Stimulated activated CD4-positive, alpha-beta T cell treated with anti-CD3 and anti-CD28 coated beads, Interleukin-12 subunit alpha, Interleukin-12 subunit beta, amount 100 ng/mL, for 4 hours (primary cell): ENCODE results near the gene ACTL9.

Experiments
- DNase-seq: peaks from one replicate; pipeline ENCODE4 v3.0.0-alpha.2; 2020

Gene ACTL9

DNA sequence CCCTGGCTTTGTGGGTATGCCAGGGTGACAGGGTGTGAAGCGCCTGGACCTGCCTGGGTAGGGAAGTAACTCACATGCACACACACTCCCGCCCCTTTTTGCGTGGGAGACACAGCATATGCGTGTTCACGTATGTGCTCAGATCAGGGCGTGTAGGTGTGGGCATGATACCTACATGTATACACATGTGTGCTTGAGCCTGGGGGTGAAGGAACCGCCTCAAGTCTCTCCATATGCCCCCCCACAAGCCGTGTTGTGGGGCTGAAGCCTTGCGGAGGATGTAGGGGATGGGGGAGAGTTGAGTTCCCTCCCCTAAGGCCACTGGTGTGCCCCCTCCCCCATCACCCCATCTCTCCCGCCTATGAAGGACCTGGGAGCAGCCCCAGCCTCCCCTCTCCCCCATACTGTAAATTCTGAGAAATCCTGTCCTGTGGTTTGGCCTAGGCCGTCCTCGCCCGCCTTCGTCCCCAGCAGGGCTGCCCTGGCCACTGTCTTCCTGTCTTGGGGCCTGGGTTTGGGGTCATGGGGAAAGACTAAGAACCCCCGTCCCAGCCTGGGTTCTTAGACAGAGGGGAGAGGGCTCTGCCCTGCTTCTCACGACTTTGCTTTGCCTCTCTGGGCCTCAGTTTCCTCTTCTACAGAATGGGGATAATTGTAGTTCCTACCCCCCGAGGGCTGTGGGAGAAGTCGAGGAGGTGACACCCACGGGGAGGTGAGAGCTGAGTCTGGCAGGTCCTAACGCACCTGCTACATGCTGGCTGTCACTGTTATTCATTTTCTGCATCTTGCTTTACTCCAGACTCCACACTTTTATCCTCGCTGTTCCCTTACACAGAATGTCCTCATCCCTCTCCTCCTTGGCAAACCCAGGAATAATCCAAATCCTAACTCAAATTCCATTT, 14.3 kb downstream of the ACTL9 start:
- DNase-seq, result no peak

DNA sequence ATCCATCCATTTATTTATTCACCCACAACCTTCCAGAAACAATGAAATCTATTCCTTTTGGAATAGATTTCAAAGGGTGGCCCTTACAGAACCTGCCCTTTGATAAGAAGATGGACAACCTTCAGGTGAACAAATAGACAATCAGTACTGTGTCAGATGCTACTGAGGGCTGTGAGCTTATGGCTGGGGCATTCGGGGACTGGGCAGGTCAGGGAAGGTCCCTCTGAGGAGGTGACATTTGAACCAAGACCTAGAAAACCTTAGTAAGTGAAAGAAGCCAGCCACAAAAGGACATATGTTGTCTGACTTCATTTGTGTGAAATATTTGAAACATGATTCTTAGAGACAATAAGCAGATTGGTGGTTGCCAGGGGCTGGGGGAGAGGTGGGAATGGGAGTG, 15.7 kb downstream of the ACTL9 start:
- DNase-seq, result no peak

DNA sequence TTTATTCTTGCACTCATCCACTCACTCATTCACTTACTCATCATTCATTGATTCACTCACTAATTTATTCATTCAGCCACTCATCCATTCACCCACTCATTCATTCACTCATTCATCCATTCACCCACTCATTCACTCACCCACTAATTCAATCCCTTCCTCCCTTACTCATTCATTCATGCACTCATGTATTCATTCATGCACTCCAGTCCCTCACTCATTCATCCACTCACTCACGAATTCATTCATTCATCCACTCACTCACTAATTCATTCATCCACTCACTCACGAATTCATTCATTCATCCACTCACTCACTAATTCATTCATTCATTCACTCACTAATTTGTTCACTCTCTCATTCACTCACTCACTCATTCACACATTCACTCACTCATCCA, 16.1 kb downstream of the ACTL9 start:
- DNase-seq, result no peak

DNA sequence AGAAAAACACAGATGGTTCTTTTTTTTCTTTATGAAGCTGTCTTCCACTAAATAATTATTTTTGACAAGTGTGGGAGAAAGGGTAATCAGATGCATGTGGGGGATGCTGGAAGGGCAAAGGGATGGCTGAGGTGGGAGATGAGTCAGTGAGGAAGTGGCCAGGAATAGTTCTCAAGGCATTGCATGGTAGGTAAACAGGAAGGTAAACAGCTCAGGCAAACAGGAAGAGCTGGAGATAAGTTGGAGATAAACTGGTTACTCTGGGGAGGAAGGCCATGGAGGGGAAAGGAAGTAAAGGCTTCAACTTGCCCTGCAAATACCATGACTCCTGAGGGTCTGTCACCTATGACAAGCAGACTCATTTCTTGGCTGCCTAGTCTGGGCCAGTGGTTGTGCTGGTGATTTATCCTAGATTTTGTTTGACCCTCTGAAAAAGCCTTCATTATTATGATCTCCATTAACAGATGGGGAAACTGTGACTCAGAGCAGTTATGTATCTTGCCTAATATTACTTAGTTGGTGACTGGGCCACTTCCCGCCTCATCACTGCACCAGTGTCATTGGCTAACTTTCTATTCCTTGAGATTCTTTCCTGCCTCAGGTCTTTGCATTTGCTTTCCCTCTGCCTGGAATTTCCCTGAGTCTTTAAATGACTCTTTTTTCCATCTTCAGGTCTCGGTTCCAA, 17.1 kb downstream of the ACTL9 start:
- DNase-seq, result no peak

DNA sequence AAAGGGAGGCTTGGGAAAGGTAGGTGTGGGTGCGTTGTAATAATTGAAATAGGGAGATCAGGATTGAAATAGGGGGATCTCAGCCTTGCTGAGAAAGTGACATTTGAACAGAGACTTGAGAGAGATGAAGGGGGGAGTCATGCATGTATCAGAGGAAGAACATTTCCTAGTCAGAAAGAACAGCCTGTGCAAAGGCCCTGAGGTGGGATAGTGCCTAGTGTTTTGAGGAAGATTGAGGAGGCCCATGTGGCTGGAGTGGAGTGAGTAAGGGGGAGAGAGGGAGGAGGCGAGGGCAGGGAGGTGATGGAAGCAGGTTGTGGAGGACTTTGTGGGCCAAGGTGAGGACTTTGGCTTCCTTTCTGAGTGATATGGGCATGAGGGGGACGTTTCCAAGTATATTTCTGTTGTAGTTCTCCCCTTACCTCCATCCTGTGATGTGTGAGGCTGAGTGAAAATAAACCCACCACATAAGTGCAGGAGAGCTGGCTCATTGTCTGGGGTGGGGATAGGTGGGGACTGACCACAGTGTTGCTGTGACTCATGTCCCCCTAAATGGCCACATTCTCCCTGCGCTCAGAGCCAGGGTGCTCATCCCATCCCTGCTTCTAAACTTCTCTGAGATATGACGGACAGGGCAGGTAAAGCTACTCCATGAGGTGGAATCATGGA, 17.8 kb downstream of the ACTL9 start:
- DNase-seq, result no peak

DNA sequence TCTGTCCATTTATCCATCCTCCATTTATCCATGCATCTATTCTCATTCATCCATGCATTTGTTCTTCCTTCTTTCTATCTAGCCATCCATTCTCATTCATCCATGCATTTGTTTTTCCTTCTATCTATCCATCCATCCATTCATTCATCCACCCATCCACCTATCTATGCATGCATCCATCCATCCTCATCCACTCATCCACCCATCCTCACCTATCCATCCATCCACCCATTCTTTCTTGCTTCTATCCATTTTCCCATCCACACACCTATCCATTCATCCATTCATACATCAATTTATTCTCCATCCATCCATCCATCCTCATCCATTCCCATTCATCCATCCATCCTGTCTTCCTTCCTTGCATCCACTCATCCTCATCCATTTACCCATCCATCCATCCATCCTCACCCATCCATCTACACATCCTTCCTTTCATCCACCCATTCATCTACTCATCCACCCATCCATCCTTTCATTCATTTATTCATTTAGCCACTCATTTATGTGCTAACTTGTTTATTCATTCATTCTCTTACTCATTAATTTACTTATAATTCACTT, 20.3 kb downstream of the ACTL9 start:
- DNase-seq, result no peak

DNA sequence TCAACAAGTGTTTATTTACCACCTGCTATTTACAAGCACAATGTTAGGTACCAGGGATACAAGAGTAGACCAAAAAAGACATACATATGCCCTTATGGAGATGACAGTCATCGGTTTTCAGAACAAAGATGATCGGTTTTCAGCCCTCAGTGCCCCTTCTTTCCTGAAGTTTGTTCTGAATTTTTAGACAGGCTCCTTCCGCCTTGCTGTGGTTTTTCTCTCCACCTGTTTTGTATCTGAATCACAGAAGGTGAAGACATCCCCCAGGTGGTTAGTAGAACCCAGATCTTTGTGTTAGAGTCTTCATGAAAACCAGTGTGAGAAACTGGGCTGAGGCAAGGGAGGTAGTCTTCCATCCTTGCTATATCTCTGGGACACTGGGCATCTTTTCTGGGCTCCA, 23.5 kb downstream of the ACTL9 start:
- DNase-seq, result no peak

DNA sequence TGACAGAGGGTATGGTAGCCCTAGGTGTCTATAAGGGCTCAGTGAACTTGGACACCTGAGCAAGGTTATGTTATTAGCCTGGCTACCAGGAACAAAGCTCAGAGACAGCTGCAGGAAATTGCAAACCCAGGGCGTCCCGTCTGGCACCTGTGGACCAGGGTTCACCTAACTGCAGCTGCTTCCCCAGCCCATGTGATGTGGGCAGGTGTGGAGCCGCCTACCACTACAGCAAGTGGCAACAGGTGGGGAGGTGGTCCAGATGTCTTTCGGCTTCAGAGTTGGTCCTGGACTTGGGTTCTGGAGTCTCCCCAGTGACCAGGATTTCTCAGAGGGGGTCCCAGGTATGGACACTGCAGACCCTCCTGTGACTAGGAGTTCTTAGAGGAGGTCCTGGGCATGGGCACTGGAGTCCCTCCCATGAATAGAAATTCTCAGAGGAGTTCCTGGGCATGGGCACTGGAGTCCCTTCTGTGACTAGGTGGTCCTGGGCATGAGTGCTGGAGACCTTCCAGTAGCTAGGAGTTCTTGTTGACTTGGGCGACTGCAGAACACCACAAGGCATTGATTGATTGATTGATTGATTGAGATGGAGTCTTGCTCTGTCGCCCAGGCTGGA, 25.2 kb downstream of the ACTL9 start:
- DNase-seq, result no peak

DNA sequence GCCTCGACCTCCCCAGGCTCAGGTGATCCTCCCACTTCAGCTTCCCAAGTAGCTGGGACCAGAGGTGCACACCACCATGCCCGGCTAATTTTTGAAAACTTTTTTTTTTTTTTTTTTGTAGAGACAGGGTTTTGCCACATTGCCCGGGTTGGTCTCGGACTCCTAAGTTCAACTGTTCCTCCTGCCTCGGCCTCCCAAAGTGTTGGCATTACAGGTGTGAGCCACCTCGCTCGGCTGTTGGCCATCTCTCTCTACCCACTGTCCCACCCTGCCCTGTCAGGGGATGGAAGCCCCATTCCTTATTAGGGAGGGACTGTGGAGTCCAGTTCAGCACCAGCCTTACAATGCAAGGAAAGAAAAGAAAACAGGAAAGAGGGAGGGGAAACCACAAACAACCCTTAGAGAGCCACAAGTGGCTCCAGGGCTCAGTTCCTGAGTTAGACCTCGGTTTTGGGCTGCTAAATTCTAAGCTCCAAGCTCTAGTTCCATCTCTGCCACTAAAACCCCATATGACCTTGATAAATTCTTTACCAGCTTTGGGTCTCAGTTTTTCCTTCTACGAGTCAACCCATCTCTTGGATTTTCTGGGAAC, 31.7 kb downstream of the ACTL9 start:
- no peak for DNase-seq

DNA sequence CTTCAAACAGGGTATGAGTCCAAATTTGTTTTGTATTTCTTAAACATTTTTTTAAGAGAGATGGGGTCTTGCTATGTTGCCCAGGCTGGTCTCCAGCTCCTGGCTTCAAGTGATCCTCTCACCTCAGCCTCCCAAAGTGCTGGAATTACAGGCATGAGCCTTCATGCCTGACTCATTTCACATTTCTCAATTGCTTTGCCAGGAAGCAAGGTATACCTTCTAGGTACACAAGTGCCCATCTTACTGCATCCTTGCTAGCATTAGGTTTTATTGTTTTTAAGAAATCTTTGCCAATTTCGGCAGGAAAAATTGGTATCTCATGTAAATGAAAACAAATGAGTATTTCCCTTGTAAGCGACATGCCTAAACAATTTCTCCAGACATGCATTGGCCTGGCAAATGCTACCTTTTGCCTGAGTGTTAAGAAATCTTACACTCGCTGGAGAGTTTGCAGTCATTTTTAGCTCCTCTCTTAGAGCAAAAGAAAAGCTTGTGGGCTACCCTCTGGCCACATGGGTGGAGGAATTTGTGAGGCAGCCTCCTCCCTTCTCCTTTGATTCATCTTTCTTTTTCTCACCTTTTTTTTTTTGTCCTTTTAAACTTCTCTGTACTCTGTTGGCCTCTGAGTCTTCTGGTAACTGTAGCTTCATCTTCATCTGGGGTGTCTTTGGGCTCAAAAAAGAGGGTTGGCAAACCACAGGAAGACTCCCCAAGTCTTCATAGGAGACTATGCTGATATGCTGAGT, 33.0 kb downstream of the ACTL9 start:
- DNase-seq, result no peak

DNA sequence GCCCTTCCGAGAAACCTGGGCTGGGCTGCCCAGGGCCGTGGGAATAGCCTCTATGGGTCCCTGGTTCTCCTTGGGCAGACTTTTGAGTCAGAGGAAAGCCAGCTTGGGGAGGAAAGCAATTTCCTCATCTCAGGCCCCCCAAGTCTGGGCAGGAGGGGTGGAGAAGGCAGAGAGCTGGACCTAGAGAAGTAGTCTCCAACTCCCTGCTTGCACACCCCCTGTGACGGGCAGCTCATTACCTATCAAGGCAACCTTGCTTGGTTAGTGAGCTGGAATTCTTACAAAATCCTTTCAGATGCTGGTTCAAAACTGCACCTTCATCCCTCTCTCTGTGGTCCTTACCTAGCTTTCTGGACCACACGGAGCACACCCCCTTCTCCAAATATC, 33.9 kb downstream of the ACTL9 start:
- DNase-seq, result no peak

DNA sequence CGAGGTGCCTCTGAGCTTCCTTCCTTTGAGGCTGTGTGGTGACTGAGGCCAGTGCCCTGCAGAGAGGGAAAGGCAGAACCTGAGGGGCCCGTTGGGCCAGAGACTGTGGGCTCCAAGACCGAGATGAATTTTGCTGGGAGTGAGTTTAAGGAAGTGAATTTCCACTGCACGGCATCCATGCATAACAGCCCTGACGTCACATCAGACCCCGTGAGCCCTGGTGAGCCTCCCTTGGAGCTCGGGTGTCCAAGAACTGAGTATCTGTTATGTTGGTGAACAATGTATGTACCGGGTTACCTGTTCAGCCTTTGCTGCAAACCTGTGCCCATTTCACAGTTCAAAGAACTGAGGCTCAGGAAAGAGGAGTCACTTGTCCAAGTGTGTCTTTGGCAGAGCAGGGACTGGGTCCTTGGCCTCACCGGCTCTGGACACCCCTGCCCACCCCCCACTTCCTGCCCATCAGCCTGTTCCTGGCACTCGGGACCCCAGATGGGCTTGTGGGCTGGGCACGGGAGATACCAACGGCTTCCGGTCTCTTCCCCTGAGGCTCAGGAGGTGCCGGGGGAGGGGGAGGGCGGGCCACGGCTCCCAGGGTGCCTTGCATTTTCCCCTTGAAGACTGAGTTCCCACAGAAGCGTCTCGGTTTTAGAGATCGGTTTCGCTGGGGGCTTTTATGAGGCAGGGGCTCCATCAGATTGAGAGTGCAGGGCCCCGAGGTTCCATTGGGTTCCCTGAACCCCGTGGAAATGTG, 34.5 kb downstream of the ACTL9 start:
- peak; percentile 22 for DNase-seq

DNA sequence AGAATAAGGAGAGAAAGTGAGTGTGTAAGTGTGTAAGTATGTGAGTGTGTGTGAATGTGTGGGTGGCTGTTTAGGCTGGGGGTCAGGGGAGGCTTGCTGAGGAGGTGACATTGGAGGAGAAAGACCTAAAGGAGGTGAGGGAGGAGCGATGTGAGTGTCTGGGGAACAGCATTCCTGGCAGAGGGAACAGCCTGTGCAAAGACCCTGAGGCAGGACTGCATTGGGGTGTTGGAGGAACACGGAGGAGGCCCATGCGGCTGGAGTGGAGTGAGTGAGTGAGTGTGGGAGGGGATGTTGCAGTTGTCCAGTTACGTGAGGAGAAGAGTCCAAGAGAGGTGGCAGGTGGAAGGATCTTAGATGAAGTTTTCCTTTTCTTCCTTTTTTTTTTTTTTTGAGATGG, 36.3 kb downstream of the ACTL9 start:
- no peak for DNase-seq

DNA sequence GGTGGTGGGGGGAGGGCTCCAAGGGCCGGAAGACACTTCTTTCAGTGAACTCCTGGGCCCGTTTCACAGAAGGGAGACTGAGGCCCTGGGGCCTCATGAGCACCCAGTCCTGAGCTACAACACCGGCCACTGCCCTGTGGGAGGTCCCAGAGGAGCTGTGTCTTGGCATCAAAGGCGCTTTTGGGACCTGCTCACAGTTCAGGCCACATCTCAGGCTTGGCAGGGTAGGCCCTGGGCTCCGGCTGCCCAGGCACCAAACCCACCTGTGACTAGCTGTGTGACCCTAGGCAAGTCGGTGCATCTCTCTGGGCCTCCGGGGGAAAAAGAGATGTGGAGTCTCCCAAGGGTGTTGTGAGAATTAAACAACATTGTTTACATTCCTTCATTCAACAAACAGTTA, 38.7 kb downstream of the ACTL9 start:
- DNase-seq, result no peak

DNA sequence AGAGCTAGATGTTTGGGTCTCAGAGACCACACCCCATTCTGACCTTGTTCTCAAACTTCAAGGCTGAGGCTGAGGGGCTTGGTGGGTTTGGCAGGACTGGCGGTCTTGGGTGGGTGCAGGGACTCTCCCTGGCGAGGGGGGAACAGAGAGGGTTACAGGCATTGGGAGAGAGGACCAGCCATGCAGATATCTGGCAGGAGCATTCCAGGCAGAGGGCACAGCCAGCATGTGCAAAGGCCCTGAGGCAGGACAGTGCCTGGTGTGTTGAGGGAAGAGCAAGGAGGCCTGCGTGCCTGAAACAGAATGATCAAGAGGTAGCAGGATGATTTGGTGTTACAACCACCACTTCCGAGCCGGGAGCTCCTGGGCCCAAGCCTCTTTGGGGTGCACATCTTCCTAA, 40.7 kb downstream of the ACTL9 start:
- no peak for DNase-seq

DNA sequence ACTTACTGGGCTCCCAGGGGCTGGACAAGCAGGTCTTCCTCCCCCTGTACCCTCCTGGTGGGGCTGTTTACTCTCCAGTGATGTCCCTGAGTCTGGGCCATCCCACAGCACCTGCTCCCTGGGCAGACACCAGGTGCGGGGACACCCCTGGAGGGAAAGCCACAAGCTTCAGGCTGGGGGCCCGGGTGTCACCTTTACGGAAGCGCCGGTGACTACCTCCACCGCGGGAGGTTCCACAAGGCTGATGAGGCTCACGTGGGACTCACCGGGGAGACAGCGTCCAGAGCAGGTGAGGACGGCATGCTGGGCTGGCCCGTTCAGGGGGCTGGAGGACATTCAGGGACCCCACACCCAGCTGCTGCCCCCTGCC, 43.3 kb downstream of the ACTL9 start:
- peak; percentile 8 for DNase-seq

DNA sequence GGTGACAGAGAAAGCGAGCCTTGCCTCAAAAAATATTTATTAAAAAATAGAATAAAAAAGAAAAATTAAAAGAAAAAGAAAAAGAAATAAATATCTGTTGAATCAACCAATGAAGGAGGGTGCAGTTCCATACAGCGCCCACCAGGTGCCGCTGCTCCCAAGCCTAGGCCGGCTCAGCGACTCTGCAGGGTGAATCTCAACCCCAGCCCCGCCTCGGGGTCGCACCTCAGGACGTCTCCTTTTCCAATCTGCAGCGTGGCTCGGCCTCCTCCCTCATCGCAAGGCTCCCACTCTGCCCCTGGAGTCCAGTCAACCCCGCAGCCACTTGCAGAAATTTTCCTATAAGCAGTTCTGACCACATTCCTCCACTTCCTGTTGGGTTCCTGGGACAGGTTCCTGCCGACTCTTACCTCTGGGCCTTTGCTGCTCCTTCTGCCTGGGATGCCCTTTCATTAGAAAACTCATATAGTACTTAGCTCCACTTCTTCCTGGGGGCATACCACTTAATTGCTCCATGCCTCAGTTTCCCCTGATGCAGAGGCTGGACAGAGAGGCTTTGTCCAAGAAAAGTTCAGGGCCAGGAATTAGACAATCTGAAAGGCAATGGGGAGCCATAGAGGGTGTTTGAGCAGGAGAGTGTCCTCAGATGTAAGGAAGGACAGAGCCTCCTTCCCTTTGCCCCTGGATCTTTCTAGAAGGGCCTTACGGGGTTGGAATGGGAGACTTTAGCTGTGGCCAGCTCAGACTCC, 43.8 kb downstream of the ACTL9 start:
- DNase-seq, result peak; percentile 70

DNA sequence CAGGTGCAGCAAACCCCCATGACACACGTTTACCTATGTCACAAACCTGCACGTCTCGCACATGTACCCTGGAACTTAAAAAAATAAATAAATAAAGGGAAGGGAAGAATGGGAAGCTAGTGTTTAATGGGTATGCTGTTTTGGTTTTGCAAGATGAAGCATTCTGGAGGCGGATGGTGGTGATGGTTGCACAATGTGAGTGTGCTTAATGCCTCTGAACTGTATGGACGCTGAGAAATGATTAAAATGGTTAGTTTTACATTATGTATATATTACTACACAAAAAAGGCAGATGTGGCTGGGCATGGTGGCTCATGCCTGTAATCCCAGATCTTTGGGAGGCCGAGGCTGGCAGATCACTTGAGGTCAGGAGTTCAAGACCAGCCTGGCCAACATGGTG, 50.4 kb downstream of the ACTL9 start:
- no peak for DNase-seq
